CD4-positive, alpha-beta T cell (primary cell): Measurements from ENCODE around the gene SRD5A1. TPM values are rescaled to one million over a fixed set of nuclear protein-coding genes. Genes with fewer than 3 reads are reported as not detected.

Experiments
- ATAC-seq: fragments of 200-7000 bp; cut with Tn5 transposase; one replicate; pipeline ENCODE4 v1.10.0; 2022; ENCODE audit warnings: mild to moderate bottlenecking; ENCODE audit not compliant: poor library complexity
- CTCF ChIA-PET: fragments of 350-600 bp; sonication (Branson Sonifier 250); formaldehyde crosslinking; loops from one replicate; lab custom pipeline; 2021; ENCODE audit warnings: antibody characterized with exemption, inconsistent platforms; lab: Charles Lee
- POLR2A ChIA-PET: fragments of 350-600 bp; sonication (Branson Sonifier 250); formaldehyde crosslinking; loops from one replicate; lab custom pipeline; 2021; ENCODE audit warnings: antibody characterized with exemption, inconsistent platforms; lab: Charles Lee
- DNase-seq, 14 experiments: peaks; one replicate each; pipeline ENCODE4 v3.0.0-alpha.2; 2013 to 2020; ENCODE audit warnings: mixed read lengths in 2 of 14
- H3K27ac ChIP-seq, 2 donors: one replicate each; pipeline versions ENCODE4 v1.5.1 to v1.7.0; 2013; ENCODE audit warnings: low read length in 2 of 2, low read depth in 1 of 2, mild to moderate bottlenecking in 1 of 2
- H3K27me3 ChIP-seq, 2 experiments: 1 replicate in 1 of 2; 2 replicates in 1 of 2; pipeline versions ENCODE4 v1.6.1 to v1.7.0; 2013; ENCODE audit warnings: low read length in 2 of 2, control low read depth in 1 of 2, mild to moderate bottlenecking in 1 of 2, moderate library complexity in 1 of 2; ENCODE audit not compliant: insufficient read depth in 2 of 2, control insufficient read depth in 1 of 2
- H3K36me3 ChIP-seq: one replicate; pipeline ENCODE4 v1.6.1; 2013; ENCODE audit warnings: low read length, control low read depth; ENCODE audit not compliant: insufficient read depth
- H3K4me1 ChIP-seq: one replicate; pipeline ENCODE4 v1.6.1; 2013; ENCODE audit warnings: low read length, control low read depth; ENCODE audit not compliant: insufficient read depth
- H3K4me3 ChIP-seq: one replicate; pipeline ENCODE4 v1.5.1; 2013; ENCODE audit warnings: mild to moderate bottlenecking, low read length, moderate library complexity
- H3K9me3 ChIP-seq, 2 experiments: 1 replicate in 1 of 2; 2 replicates in 1 of 2; pipeline versions ENCODE4 v1.6.1 to v1.7.0; 2013; ENCODE audit warnings: low read length in 2 of 2, mild to moderate bottlenecking in 2 of 2, control low read depth in 1 of 2, moderate library complexity in 1 of 2; ENCODE audit not compliant: control insufficient read depth in 1 of 2, insufficient read depth in 1 of 2
- H3K27ac Mint-ChIP-seq: one replicate; pipeline ENCODE4 v1.8.0; 2020; ENCODE audit warnings: mixed read lengths
- H3K27me3 Mint-ChIP-seq: one replicate; pipeline ENCODE4 v1.8.0; 2021; ENCODE audit warnings: mixed read lengths
- H3K36me3 Mint-ChIP-seq: one replicate; pipeline ENCODE4 v1.8.0; 2021; ENCODE audit warnings: low read depth, mixed read lengths
- H3K4me1 Mint-ChIP-seq: one replicate; pipeline ENCODE4 v1.8.0; 2021; ENCODE audit warnings: low read depth, mixed read lengths
- H3K4me3 Mint-ChIP-seq: one replicate; pipeline ENCODE4 v1.8.0; 2020; ENCODE audit warnings: mild to moderate bottlenecking, mixed read lengths
- H3K9me3 Mint-ChIP-seq: one replicate; pipeline ENCODE4 v1.8.0; 2020; ENCODE audit warnings: mixed read lengths
- CTCF ChIP-seq: fragments of 200-600 bp; IDR thresholded peaks from one replicate; pipeline ENCODE4 v1.8.0; 2022; ENCODE audit warnings: antibody characterized with exemption, mild to moderate bottlenecking
- intact Hi-C, 2 experiments: fragments of 100-400 bp; cut with DNase I in 1 of 2; cut with micrococcal nuclease in 1 of 2; formaldehyde crosslinking; loops; one replicate each; pipeline versions ENCODE4 v1.15.1 to v1.9.0; 2023 to 2025; cut with DNase I, micrococcal nuclease
- total RNA-seq, 174 experiments: library from RNA in 2 of 174; stranded (reverse) in 2 of 174; gene quantifications; one replicate each; pipeline ENCODE4 v1.2.3 and lab custom pipeline; 2021 to 2026

The SRD5A1 gene
- total RNA-seq, 2 experiments from 2014 or later: 2.3 to 3.0 TPM

DNA sequence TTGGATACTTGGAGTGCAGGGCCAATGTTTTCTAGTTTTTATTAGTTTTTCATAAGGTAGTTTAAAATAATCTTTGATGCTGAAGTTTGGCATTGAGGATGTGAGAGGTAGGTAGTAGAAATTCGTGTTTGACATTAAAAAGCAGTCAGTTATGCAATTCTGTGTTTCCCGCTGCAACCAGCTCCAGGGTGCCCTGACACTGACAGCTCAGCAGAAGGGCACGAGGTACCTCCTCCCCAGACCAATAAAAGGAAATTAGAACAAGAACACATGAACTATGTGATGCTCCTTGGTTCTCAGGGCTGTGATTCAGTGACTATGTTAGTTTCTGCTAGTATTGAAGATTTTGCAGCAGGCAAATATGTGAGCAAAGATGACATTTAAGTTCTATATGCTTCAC, 40.6 kb upstream of the SRD5A1 start:
- H3K27ac ChIP-seq: no peak overlapping the region
- H3K36me3 ChIP-seq: peaks cover 13% of the 10 kb centered on the region
- H3K4me3 Mint-ChIP-seq: no peak overlapping the region
- no peak for DNase-seq
- CTCF ChIA-PET: no interaction called here
- ATAC-seq: no peak
- no peak overlapping the region for H3K4me3 ChIP-seq
- POLR2A ChIA-PET: no interaction called here
- H3K27me3 Mint-ChIP-seq: no peaks in the 10 kb centered on the region
- H3K9me3 ChIP-seq: peaks cover 0 to 3% of the 10 kb centered on the region in 2 experiments
- H3K9me3 Mint-ChIP-seq: no peaks in the 10 kb centered on the region
- H3K27me3 ChIP-seq: no peaks in the 10 kb centered on the region
- H3K36me3 Mint-ChIP-seq: peaks cover 19% of the 10 kb centered on the region
- no peak for TF ChIP-seq CTCF
- no peak overlapping the region for H3K27ac Mint-ChIP-seq
- no peaks in the 10 kb centered on the region for H3K4me1 Mint-ChIP-seq
- intact Hi-C loops: no loop called here
- no peaks in the 10 kb centered on the region for H3K4me1 ChIP-seq

GRCh38 chr5:6593148-6594016, 39.9 kb upstream of the SRD5A1 start:
- no peak for TF ChIP-seq CTCF
- intact Hi-C loops: no loop called here
- Histone ChIP-seq H3K36me3 (peaks cover 21% of the 10 kb centered on the region), H3K4me1 (no peaks in the 10 kb centered on the region), H3K27ac (no peak overlapping the region), H3K4me3 (no peak overlapping the region), H3K9me3 (peaks cover 0 to 3% of the 10 kb centered on the region in 2 experiments), H3K27me3 (no peaks in the 10 kb centered on the region)
- no peak for ATAC-seq
- ChIA-PET CTCF (no interaction called here), POLR2A (no interaction called here)
- H3K9me3 Mint-ChIP-seq: no peaks in the 10 kb centered on the region
- no peak overlapping the region for H3K4me3 Mint-ChIP-seq
- H3K27ac Mint-ChIP-seq: no peak overlapping the region
- DNase-seq: no peak
- peaks cover 26% of the 10 kb centered on the region for H3K36me3 Mint-ChIP-seq
- H3K27me3 Mint-ChIP-seq: no peaks in the 10 kb centered on the region
- no peaks in the 10 kb centered on the region for H3K4me1 Mint-ChIP-seq

DNA sequence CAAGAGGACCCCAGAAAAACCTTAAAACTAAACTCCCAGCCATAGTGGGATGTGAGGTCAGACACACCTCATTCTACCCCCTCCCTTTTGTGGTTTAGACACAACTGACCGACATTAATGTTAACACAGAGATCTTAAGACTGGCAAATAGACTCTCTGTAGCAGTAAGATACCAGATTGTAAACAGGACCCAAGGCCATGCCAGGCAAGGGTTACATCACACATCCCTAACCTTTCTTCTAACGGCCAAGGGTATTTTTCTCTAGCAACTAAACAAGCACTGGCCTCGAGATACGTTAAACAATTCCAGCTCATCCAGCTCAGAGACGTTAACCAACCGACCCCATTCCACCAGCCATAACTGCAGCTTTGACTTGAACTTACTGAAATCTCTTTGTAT, 39.2 kb upstream of the SRD5A1 start:
- ATAC-seq (no peak), DNase-seq (no peak)
- no peaks in the 10 kb centered on the region for H3K4me1 ChIP-seq
- H3K9me3 ChIP-seq: peaks cover 0 to 3% of the 10 kb centered on the region in 2 experiments
- H3K27ac ChIP-seq: no peak overlapping the region
- no peak overlapping the region for H3K4me3 Mint-ChIP-seq
- H3K27ac Mint-ChIP-seq: no peak overlapping the region
- peaks cover 28% of the 10 kb centered on the region for H3K36me3 ChIP-seq
- ChIA-PET CTCF (no interaction called here), POLR2A (no interaction called here)
- TF ChIP-seq CTCF: no peak
- intact Hi-C loops: no loop called here
- H3K36me3 Mint-ChIP-seq: peaks cover 33% of the 10 kb centered on the region
- H3K27me3 Mint-ChIP-seq: no peaks in the 10 kb centered on the region
- H3K4me1 Mint-ChIP-seq: no peaks in the 10 kb centered on the region
- H3K4me3 ChIP-seq: no peak overlapping the region
- H3K27me3 ChIP-seq: no peaks in the 10 kb centered on the region
- H3K9me3 Mint-ChIP-seq: no peaks in the 10 kb centered on the region
